Measurements from ENCODE around the gene TIPARP.
"Not testable (repeated sequence)": the region's sequence is repeated elsewhere in the genome, so short reads cannot be mapped to it uniquely, and the experiment has no call there.

Gene TIPARP

GRCh38 chr3:156676768-156677479 is 2.5 kb downstream of the TIPARP start:
- DNase-seq, result no peak

- no peak for DNase-seq
Measured at GRCh38 chr3:156677536-156677935, 3.1 kb downstream of the TIPARP start.

- DNase-seq, result no peak
Measured at GRCh38 chr3:156678197-156678596, 3.8 kb downstream of the TIPARP start.

GRCh38 chr3:156680243-156680914 is 6.0 kb downstream of the TIPARP start:
- no peak for DNase-seq

GRCh38 chr3:156681002-156681401 is 6.6 kb downstream of the TIPARP start:
- DNase-seq, result no peak

GRCh38 chr3:156682501-156682900 is 8.1 kb downstream of the TIPARP start:
- no peak for DNase-seq

GRCh38 chr3:156682963-156683362 is 8.6 kb downstream of the TIPARP start:
- no peak for DNase-seq

GRCh38 chr3:156685198-156685597 is 10.8 kb downstream of the TIPARP start:
- DNase-seq, result no peak

- DNase-seq, result no peak
Measured at GRCh38 chr3:156685752-156686151, 11.4 kb downstream of the TIPARP start.

- no peak for DNase-seq
Measured at GRCh38 chr3:156687023-156687422, 12.6 kb downstream of the TIPARP start.

- DNase-seq, result no peak
Measured at GRCh38 chr3:156688632-156689452, 14.5 kb downstream of the TIPARP start.

- DNase-seq, result no peak
Measured at GRCh38 chr3:156689608-156690007, 15.2 kb downstream of the TIPARP start.

- DNase-seq, result no peak
Measured at GRCh38 chr3:156691920-156692319, 17.5 kb downstream of the TIPARP start.

- no peak for DNase-seq
Measured at GRCh38 chr3:156693166-156693565, 18.8 kb downstream of the TIPARP start.

GRCh38 chr3:156694536-156694935 is 20.1 kb downstream of the TIPARP start:
- no peak for DNase-seq

- no peak for DNase-seq
Measured at GRCh38 chr3:156702367-156702766, 28.0 kb downstream of the TIPARP start.

- no peak for DNase-seq
Measured at GRCh38 chr3:156704370-156705036, 30.1 kb downstream of the TIPARP start.

- no peak for DNase-seq
Measured at GRCh38 chr3:156705761-156706616, 31.6 kb downstream of the TIPARP start.

- no peak for DNase-seq
Measured at GRCh38 chr3:156707588-156707987, 33.2 kb downstream of the TIPARP start.

- DNase-seq, result no peak
Measured at GRCh38 chr3:156710429-156710828, 36.0 kb downstream of the TIPARP start.

GRCh38 chr3:156711113-156711512 is 36.7 kb downstream of the TIPARP start:
- DNase-seq, result no peak

GRCh38 chr3:156711944-156712343 is 37.6 kb downstream of the TIPARP start:
- not testable (repeated sequence) for DNase-seq
